H1 (cell line): ENCODE results near the gene RPP25L. TPM values are rescaled to one million over a fixed set of nuclear protein-coding genes. Genes with fewer than 3 reads are reported as not detected.
A peak's percentile ranks its signal among the peaks of the same experiment; 100 is the strongest.
"Not testable (repeated sequence)": the region's sequence is repeated elsewhere in the genome, so short reads cannot be mapped to it uniquely, and the experiment has no call there.

Experiments
- CTCF ChIA-PET: fragments of 300-600 bp; sonication (Branson Sonifier 250); formaldehyde crosslinking; loops from one replicate; lab custom pipeline; 2021; ENCODE audit not compliant: partially characterized antibody; lab: Charles Lee
- POLR2A ChIA-PET: fragments of 300-600 bp; sonication (Branson Sonifier 250); formaldehyde crosslinking; loops from one replicate; lab custom pipeline; 2021; ENCODE audit warnings: inconsistent platforms; ENCODE audit not compliant: partially characterized antibody; lab: Charles Lee
- DNase-seq, 2 experiments: peaks; one replicate each; pipeline versions ENCODE4 v3.0.0 to v3.0.0-alpha.2; 2010 to 2022; ENCODE audit warnings: low spot score in 2 of 2, low read depth in 1 of 2, mixed read lengths in 1 of 2
- FAIRE-seq: peaks from 2 replicates; lab custom pipeline; 2011; peaks lifted over from hg19 to GRCh38; lab: Jason Lieb, UNC
- H2AFZ ChIP-seq: 2 replicates; pipeline ENCODE4 v1.8.1; 2012; ENCODE audit warnings: low read length, inconsistent platforms
- H2AK5ac ChIP-seq: 2 replicates; pipeline ENCODE4 v1.6.1; 2013; ENCODE audit warnings: low read depth, low read length
- H2BK120ac ChIP-seq: replicated peaks from 2 replicates; pipeline ENCODE3; 2013; ENCODE audit warnings: low read depth, low read length, inconsistent platforms
- H2BK12ac ChIP-seq: 2 replicates; pipeline ENCODE4 v1.6.1; 2013; ENCODE audit warnings: low read depth, low read length
- H2BK15ac ChIP-seq: 2 replicates; pipeline ENCODE4 v1.6.1; 2013; ENCODE audit warnings: low read length
- H2BK20ac ChIP-seq: 2 replicates; pipeline ENCODE4 v1.6.1; 2013; ENCODE audit warnings: low read length
- H2BK5ac ChIP-seq: 2 replicates; pipeline ENCODE4 v1.6.1; 2013; ENCODE audit warnings: low read depth, low read length
- H3K14ac ChIP-seq: 2 replicates; pipeline ENCODE4 v1.6.1; 2013; ENCODE audit warnings: inconsistent platforms; ENCODE audit not compliant: insufficient read length
- H3K18ac ChIP-seq: 2 replicates; pipeline ENCODE4 v1.6.1; 2013; ENCODE audit warnings: low read length; ENCODE audit errors: extremely low read depth
- H3K23ac ChIP-seq: 2 replicates; pipeline ENCODE4 v1.6.1; 2013; ENCODE audit warnings: inconsistent platforms; ENCODE audit not compliant: insufficient read length
- H3K23me2 ChIP-seq: 2 replicates; pipeline ENCODE4 v1.6.1; 2013; ENCODE audit warnings: low read depth, low read length
- H3K27ac ChIP-seq: 2 replicates; pipeline ENCODE4 v1.6.1; 2011; ENCODE audit warnings: low read depth, low read length, inconsistent platforms
- H3K27me3 ChIP-seq, 4 experiments: replicated peaks in 1 of 4; 1 replicate in 1 of 4; 2 replicates in 3 of 4; pipeline versions ENCODE4 v1.6.1 to v1.8.1; 2011 to 2013; ENCODE audit warnings: low read length in 3 of 4, mild to moderate bottlenecking in 3 of 4, inconsistent platforms in 2 of 4, mixed read lengths in 2 of 4, moderate library complexity in 1 of 4; ENCODE audit not compliant: control insufficient read depth in 3 of 4, insufficient read depth in 3 of 4; ENCODE audit errors: extremely low read depth in 1 of 4
- H3K36me3 ChIP-seq, 4 experiments: 2 replicates each; pipeline versions ENCODE4 v1.6.1 to v1.8.1; 2011 to 2013; ENCODE audit warnings: mild to moderate bottlenecking in 4 of 4, low read length in 3 of 4, moderate library complexity in 2 of 4, control low read depth in 1 of 4, inconsistent platforms in 1 of 4; ENCODE audit not compliant: insufficient read depth in 4 of 4, control insufficient read depth in 2 of 4
- H3K4ac ChIP-seq: replicated peaks from 2 replicates; pipeline ENCODE3; 2013; ENCODE audit warnings: low read length, low read depth, mixed read lengths, inconsistent platforms; ENCODE audit not compliant: insufficient read length
- H3K4me1 ChIP-seq, 4 experiments: replicated peaks in 1 of 4; 1 replicate in 1 of 4; 2 replicates in 3 of 4; pipeline versions ENCODE4 v1.6.1 to v1.8.1; 2011 to 2013; ENCODE audit warnings: low read length in 3 of 4, inconsistent platforms in 2 of 4, mixed read lengths in 1 of 4; ENCODE audit not compliant: insufficient read depth in 4 of 4, control insufficient read depth in 3 of 4
- H3K4me2 ChIP-seq, 2 experiments: 2 replicates each; pipeline versions ENCODE4 v1.6.1 to v1.8.1; 2011 to 2013; ENCODE audit warnings: low read depth in 2 of 2, low read length in 2 of 2, control low read depth in 1 of 2, inconsistent platforms in 1 of 2, mild to moderate bottlenecking in 1 of 2; ENCODE audit not compliant: insufficient read depth in 1 of 2
- H3K4me3 ChIP-seq, 4 experiments: fragments of 200-600, 300-600 bp in 1 of 4; sonication (generic), shearing (Covaris generic), sonication (Bioruptor Twin) in 1 of 4; 2 replicates each; pipeline versions ENCODE4 v1.5.1 to v1.8.1; 2011 to 2016; ENCODE audit warnings: low read length in 4 of 4, low read depth in 3 of 4, control low read depth in 2 of 4, inconsistent platforms in 2 of 4, mild to moderate bottlenecking in 2 of 4, mixed read lengths in 1 of 4, moderate library complexity in 1 of 4; ENCODE audit not compliant: insufficient read depth in 2 of 4; ENCODE audit errors: extremely low read depth in 1 of 4
- H3K56ac ChIP-seq: replicated peaks from 2 replicates; pipeline ENCODE3; 2013; ENCODE audit warnings: low read depth, mild to moderate bottlenecking, mixed read lengths, low read length, inconsistent platforms; ENCODE audit not compliant: insufficient read length
- H3K79me1 ChIP-seq: 2 replicates; pipeline ENCODE4 v1.6.1; 2013; ENCODE audit warnings: low read depth, low read length, control low read depth
- H3K79me2 ChIP-seq, 2 experiments: 2 replicates each; pipeline versions ENCODE4 v1.6.1 to v1.8.1; 2012 to 2013; ENCODE audit warnings: low read length in 2 of 2, mild to moderate bottlenecking in 2 of 2, inconsistent platforms in 1 of 2; ENCODE audit not compliant: insufficient read depth in 2 of 2, control insufficient read depth in 1 of 2
- H3K9ac ChIP-seq, 4 experiments: replicated peaks in 1 of 4; 1 replicate in 1 of 4; 2 replicates in 3 of 4; pipeline versions ENCODE4 v1.6.1 to v1.8.1; 2011 to 2013; ENCODE audit warnings: low read depth in 3 of 4, low read length in 3 of 4, control low read depth in 2 of 4, mild to moderate bottlenecking in 2 of 4, moderate library complexity in 2 of 4, inconsistent platforms in 1 of 4; ENCODE audit errors: extremely low read depth in 1 of 4
- H3K9me3 ChIP-seq, 2 experiments: 2 replicates each; pipeline versions ENCODE4 v1.6.1 to v1.8.1; 2012 to 2013; ENCODE audit warnings: mild to moderate bottlenecking in 2 of 2, moderate library complexity in 2 of 2, control low read depth in 1 of 2, inconsistent platforms in 1 of 2, low read depth in 1 of 2, low read length in 1 of 2, mixed read lengths in 1 of 2; ENCODE audit not compliant: insufficient read depth in 2 of 2
- H4K20me1 ChIP-seq, 2 experiments: replicated peaks in 1 of 2; 2 replicates each; pipeline versions ENCODE3 to v1.8.1; 2011 to 2013; ENCODE audit warnings: inconsistent platforms in 2 of 2, low read length in 2 of 2, mild to moderate bottlenecking in 1 of 2; ENCODE audit not compliant: insufficient read depth in 2 of 2, control insufficient read depth in 1 of 2
- H4K5ac ChIP-seq: 2 replicates; pipeline ENCODE4 v1.6.1; 2013; ENCODE audit warnings: low read length, low read depth, mixed read lengths, inconsistent platforms; ENCODE audit not compliant: insufficient read length
- H4K8ac ChIP-seq: 2 replicates; pipeline ENCODE4 v1.8.0; 2013; ENCODE audit warnings: mild to moderate bottlenecking, moderate library complexity, low read length, inconsistent platforms; ENCODE audit not compliant: insufficient read depth; ENCODE audit errors: extremely low read depth
- H4K91ac ChIP-seq: replicated peaks from 2 replicates; pipeline ENCODE3; 2013; ENCODE audit warnings: low read length, mixed read lengths, inconsistent platforms; ENCODE audit not compliant: insufficient read length
- CTCF ChIP-seq, 3 experiments: IDR thresholded peaks; 1 replicate in 2 of 3; 2 replicates in 1 of 3; pipeline versions ENCODE4 v1.5.1 to v1.6.1; 2011; ENCODE audit warnings: low read length in 3 of 3, mild to moderate bottlenecking in 3 of 3, inconsistent platforms in 2 of 3, low read depth in 1 of 3, moderate library complexity in 1 of 3; ENCODE audit not compliant: insufficient read depth in 1 of 3; ENCODE audit errors: control extremely low read depth in 1 of 3
- whole genome bisulfite sequencing, 2 experiments: shearing (Covaris generic) in 1 of 2; methylation state at CpG; one replicate each; pipeline versions ENCODE4 v1.1.6 to v1.1.7; 2013 to 2015; ENCODE audit warnings: low lambda C conversion rate in 2 of 2, mixed read lengths in 2 of 2, inconsistent platforms in 1 of 2, low coverage in 1 of 2, missing lambda C conversion rate in 1 of 2; ENCODE audit not compliant: insufficient replicate concordance in 2 of 2, insufficient coverage in 1 of 2, insufficient read length in 1 of 2; ENCODE audit errors: extremely low coverage in 1 of 2, missing lambda C conversion rate in 1 of 2; 5-methylcytosine and 5-hydroxymethylcytosine counted together
- polyA plus RNA-seq, 7 experiments: library from polyadenylated mRNA; depleted of rRNA in 3 of 7; stranded (reverse) in 5 of 7; unstranded in 2 of 7; fragments of >200 nt in 5 of 7; fragments of 200-250 nt in 2 of 7; gene quantifications; 1 replicate in 5 of 7; 2 replicates in 1 of 7; 4 replicates in 1 of 7; pipeline versions ENCODE4 v1.2.1 to v1.2.3, GENCODE V29; 2011 to 2013; ENCODE audit warnings: missing spikeins in 2 of 7, mixed read lengths in 2 of 7
- total RNA-seq: library from RNA; stranded (reverse); fragmentation: NEBNext Ultra II Directional; extraction: Animal tissue kit (Norgen Biotek cat#: 25700); gene quantifications from 2 replicates; pipeline ENCODE4 v1.2.1, GENCODE V29; 2021

The RPP25L gene
- total and polyA plus RNA-seq, 2 of the 8 experiments (the other 6 are each of a cell fraction or from before 2014, with no cell fraction given) = 21.6 to 75.0 TPM

DNA sequence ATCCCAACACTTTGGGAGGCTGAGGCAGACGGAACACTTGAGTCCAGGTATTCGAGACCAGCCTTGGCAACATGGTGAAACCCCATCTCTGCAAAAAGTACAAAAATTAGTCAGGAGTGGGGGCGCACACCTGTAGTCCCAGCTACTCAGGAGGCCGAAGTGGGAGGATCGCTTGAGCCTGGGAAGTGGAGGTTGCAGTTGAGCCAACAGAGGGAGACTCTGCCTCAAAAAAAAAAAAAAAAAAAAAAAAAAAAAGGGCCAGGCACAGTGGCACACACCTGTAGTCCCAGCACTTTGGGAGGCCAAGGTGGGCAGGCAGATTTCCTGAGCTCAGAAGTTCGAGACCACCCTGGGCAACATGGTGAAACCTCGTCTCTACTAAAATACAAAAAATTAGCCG lies 27.4 kb upstream of the RPP25L start:
- peaks cover 0 to 11% of the 10 kb centered on the region in 2 experiments; a peak in 2 of 4 replicates for H3K79me2 ChIP-seq
- H3K56ac ChIP-seq, H3K9me3 ChIP-seq, H3K23ac ChIP-seq, H3K4ac ChIP-seq, H3K27me3 ChIP-seq, H4K5ac ChIP-seq, H2BK15ac ChIP-seq, H4K8ac ChIP-seq, H3K18ac ChIP-seq, H3K23me2 ChIP-seq, H3K14ac ChIP-seq, H2BK12ac ChIP-seq, H3K4me3 ChIP-seq, H2BK20ac ChIP-seq, H2BK120ac ChIP-seq, H3K4me2 ChIP-seq, H3K36me3 ChIP-seq, H2AK5ac ChIP-seq, H4K91ac ChIP-seq, FAIRE-seq, H4K20me1 ChIP-seq, H2AFZ ChIP-seq, H3K9ac ChIP-seq, H3K27ac ChIP-seq, DNase-seq, H2BK5ac ChIP-seq: not testable (repeated sequence)
- POLR2A ChIA-PET = interaction anchor here (1.5 to 11.3 kb wide), 3 partner anchors 13 to 27 kb away, joined by 3 to 127 read pairs (median 6); partner anchors contain the start of genes GALT, IL11RA and RPP25L
- H3K4me1 ChIP-seq = peaks cover 2 to 11% (median 7%) of the 10 kb centered on the region in 4 experiments; a peak in 3 of 7 replicates
- TF ChIP-seq CTCF (IDR thresholded peaks at IDR 0.05; ENCODE audit: control extremely low read depth in 1 of 3, insufficient read depth in 1 of 3, low read depth in 1 of 3, low read length in 3 of 3) = peak in 1 of 3 experiments; percentile 4; a peak in 1 of 4 replicates
- peaks cover 10% of the 10 kb centered on the region for H3K79me1 ChIP-seq
- 80% methylated on average over 8 of the region's 8 CpGs; no CpG with 5 or more reads in 1 of the 2 experiments for WGBS, 2 experiments
- CTCF ChIA-PET = interaction anchor here (0.8 to 18.5 kb wide), 4 partner anchors 7 to 29 kb away, joined by 3 to 401 read pairs (median 193); partner anchors contain the start of genes CCL27, GALT, IL11RA and RPP25L
